Body of pancreas (tissue), 4 donors: ENCODE data around the gene CFHR4. TPM values are rescaled to one million over a fixed set of nuclear protein-coding genes. Genes with fewer than 3 reads are reported as not detected.

Source experiments
- ATAC-seq: fragments of 150-250 bp; one replicate; pipeline ENCODE4 v1.9.1; 2016
- DNase-seq, 4 donors: peaks; one replicate each; pipeline ENCODE4 v3.0.0-alpha.2; 2019
- H3K27ac ChIP-seq, 4 donors: fragments of 200-600 bp; sonication (generic); 1 replicate in 3 of 4; 2 replicates in 1 of 4; pipeline versions ENCODE4 v1.5.1 to v1.6.1; 2016 to 2019; ENCODE audit warnings: mild to moderate bottlenecking in 1 of 4, mixed read lengths in 1 of 4, moderate library complexity in 1 of 4
- H3K27me3 ChIP-seq, 2 donors: fragments of 200-600 bp; sonication (generic); one replicate each; pipeline ENCODE4 v1.6.0; 2016; ENCODE audit warnings: mild to moderate bottlenecking in 1 of 2
- H3K36me3 ChIP-seq, 2 donors: fragments of 200-600 bp; sonication (generic); replicated peaks in 1 of 2; 2 replicates each; pipeline ENCODE4 v1.5.1; 2016; ENCODE audit warnings: low read depth in 2 of 2; ENCODE audit not compliant: insufficient read depth in 1 of 2
- H3K4me1 ChIP-seq: fragments of 200-600 bp; sonication (generic); one replicate; pipeline ENCODE4 v1.6.0; 2016
- H3K4me3 ChIP-seq, 2 donors: fragments of 200-600 bp; sonication (generic); 1 replicate in 1 of 2; 2 replicates in 1 of 2; pipeline ENCODE4 v1.5.1; 2016 to 2019
- H3K9me3 ChIP-seq, 3 donors: fragments of 200-600 bp; sonication (generic); 1 replicate in 2 of 3; 2 replicates in 1 of 3; pipeline ENCODE4 v1.5.1; 2016
- POLR2A ChIP-seq, 3 donors: fragments of 450-650 bp; IDR thresholded peaks; one replicate each; pipeline ENCODE4 v1.6.1; 2016; ENCODE audit warnings: antibody characterized with exemption in 3 of 3, mild to moderate bottlenecking in 2 of 3
- WGBS, 2 donors: methylation state at CpG; one replicate each; pipeline ENCODE4 v1.1.5; 2017; 5-methylcytosine and 5-hydroxymethylcytosine counted together
- intact Hi-C: fragments of 100-400 bp; cut with DNase I; formaldehyde crosslinking; loops from one replicate; pipeline ENCODE4 v1.15.1; 2023
- total RNA-seq, 2 donors: library from RNA; depleted of rRNA; stranded (reverse); fragments of >200 nt; gene quantifications; one replicate each; pipeline ENCODE4 v1.1.0, GENCODE V29; 2016
- TF ChIP-seq, protein P1 (sequence below), 7 experiments: fragments of 450-650 bp in 4 of 7; fragments of 200-600 bp in 3 of 7; sonication (generic) in 3 of 7; IDR thresholded peaks; one replicate each; pipeline ENCODE4 v1.5.1; 2016 to 2019; ENCODE audit warnings: antibody characterized with exemption in 7 of 7

The CFHR4 gene
- total RNA-seq, 2 donors from 2014 or later = not detected

DNA sequence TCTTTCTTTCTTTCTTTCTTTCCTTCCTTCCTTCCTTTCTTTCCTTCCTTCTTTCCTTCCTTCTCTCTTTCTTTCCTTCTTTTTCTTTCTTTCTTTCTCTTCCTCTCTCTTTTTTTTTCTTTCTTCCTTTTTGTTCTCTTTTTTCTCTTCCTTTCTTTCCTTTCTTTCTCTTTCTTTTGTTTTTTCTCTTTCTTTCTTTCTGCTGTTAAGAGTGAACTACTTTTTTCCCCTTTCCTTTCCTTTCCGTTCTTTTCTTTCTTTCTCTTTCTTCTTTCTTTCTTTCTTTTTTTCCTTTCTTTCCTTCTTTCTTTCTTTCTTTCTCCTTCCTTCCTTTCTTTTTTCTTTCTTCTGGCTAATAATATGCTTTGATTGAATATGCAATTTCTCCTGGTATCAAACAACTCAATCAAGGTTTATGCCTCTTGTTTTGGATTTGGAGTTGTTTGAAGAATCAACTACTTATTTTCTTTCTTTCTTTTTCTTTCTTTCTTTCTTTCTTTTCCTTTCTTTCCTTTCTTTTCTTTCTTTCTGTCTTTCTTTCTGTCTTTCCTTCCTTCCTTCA lies 27.4 kb upstream of the CFHR4 start:
- no peak for TF ChIP-seq POLR2A (IDR thresholded peaks at IDR 0.05)
- TF ChIP-seq, protein P1, sequence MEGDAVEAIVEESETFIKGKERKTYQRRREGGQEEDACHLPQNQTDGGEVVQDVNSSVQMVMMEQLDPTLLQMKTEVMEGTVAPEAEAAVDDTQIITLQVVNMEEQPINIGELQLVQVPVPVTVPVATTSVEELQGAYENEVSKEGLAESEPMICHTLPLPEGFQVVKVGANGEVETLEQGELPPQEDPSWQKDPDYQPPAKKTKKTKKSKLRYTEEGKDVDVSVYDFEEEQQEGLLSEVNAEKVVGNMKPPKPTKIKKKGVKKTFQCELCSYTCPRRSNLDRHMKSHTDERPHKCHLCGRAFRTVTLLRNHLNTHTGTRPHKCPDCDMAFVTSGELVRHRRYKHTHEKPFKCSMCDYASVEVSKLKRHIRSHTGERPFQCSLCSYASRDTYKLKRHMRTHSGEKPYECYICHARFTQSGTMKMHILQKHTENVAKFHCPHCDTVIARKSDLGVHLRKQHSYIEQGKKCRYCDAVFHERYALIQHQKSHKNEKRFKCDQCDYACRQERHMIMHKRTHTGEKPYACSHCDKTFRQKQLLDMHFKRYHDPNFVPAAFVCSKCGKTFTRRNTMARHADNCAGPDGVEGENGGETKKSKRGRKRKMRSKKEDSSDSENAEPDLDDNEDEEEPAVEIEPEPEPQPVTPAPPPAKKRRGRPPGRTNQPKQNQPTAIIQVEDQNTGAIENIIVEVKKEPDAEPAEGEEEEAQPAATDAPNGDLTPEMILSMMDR (IDR thresholded peaks at IDR 0.05) = no peak
- no peak overlapping the region for H3K4me3 ChIP-seq
- DNase-seq = no peak
- no peaks in the 10 kb centered on the region for H3K4me1 ChIP-seq
- no peaks in the 10 kb centered on the region for H3K36me3 ChIP-seq
- WGBS, 2 donors = 84 to 100% methylated on average over 1 of the region's 1 CpG
- ATAC-seq = no peak
- intact Hi-C loops = no loop called here
- no peak overlapping the region for H3K27ac ChIP-seq
- H3K27me3 ChIP-seq = no peaks in the 10 kb centered on the region
- no peaks in the 10 kb centered on the region for H3K9me3 ChIP-seq

DNA sequence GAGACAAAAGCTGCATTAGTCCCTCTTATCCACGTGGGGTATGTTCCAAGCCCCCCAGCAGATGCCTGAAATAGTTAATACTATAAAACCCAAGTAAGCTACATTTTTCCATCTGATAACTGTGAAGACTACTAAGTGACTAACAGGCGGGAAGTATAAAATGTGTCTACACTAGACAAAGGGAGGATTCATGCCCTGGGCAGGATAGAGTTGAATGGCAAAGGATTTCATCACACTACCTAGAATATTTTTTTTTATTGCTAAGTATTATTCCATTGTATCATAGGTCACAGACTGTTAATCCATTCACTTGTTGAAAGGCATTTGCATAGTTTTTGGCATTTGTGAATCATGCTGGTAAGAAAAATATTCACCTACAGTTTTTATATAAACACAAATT lies 26.4 kb upstream of the CFHR4 start:
- ATAC-seq (no peak), DNase-seq (no peak)
- TF ChIP-seq, protein P1 (IDR thresholded peaks at IDR 0.05) = no peak
- no peak for TF ChIP-seq POLR2A (IDR thresholded peaks at IDR 0.05)
- Histone ChIP-seq H3K4me1 (no peaks in the 10 kb centered on the region), H3K9me3 (no peaks in the 10 kb centered on the region), H3K4me3 (no peak overlapping the region), H3K27me3 (no peaks in the 10 kb centered on the region), H3K36me3 (no peaks in the 10 kb centered on the region), H3K27ac (no peak overlapping the region)
- 20 to 27% methylated on average over 2 of the region's 2 CpGs for WGBS, 2 donors
- intact Hi-C loops = no loop called here

DNA sequence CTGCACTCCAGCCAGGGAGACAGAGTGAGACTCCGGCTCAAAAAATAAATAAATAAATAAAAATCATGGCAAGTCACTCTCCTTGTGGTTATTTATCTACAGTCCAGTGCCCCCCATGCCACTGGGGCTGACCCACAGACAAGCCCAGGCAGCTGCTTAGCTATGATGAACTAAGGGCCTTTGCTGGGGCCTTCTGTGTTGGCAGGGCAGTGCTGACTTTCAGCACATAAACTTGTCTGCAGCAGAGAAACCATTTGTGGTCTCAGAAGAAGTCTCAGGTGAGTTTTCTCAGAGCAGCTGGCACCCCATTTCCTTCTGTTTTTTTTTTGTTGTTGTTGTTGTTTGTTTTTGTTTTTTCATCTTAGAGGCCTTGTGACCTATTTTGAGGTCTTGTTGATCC lies 20.9 kb upstream of the CFHR4 start:
- intact Hi-C loops = no loop called here
- ATAC-seq = no peak

DNA sequence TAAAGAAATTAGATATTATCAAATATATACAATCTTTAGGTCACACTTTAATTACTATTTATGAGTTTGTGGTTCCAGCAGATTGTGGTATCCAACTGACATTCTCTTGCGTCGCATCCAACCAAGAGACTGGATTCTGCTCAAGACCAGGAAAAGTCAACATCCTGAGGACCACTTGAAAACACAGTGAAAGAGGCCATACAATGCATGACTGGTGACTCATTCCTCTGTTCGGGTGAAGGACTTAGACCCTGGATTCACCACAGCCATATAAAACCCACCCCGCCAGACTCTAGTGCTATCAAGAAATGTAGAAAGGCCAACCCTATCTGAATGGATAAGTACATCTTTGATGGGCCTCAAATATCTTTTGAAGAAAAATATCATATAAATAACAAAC lies 14.5 kb upstream of the CFHR4 start:
- Histone ChIP-seq H3K4me3 (no peak overlapping the region), H3K27me3 (no peaks in the 10 kb centered on the region), H3K9me3 (no peaks in the 10 kb centered on the region), H3K4me1 (no peaks in the 10 kb centered on the region), H3K27ac (no peak overlapping the region), H3K36me3 (no peaks in the 10 kb centered on the region)
- ATAC-seq (no peak), DNase-seq (no peak)
- TF ChIP-seq, protein P1 (IDR thresholded peaks at IDR 0.05) = no peak
- no peak for TF ChIP-seq POLR2A (IDR thresholded peaks at IDR 0.05)
- intact Hi-C loops = no loop called here
- 83 to 85% methylated on average over 4 of the region's 4 CpGs for WGBS, 2 donors

More for the DNA sequence above, 20.9 kb upstream of the CFHR4 start:
- no peak for DNase-seq
- Histone ChIP-seq H3K36me3 (no peaks in the 10 kb centered on the region), H3K27me3 (no peaks in the 10 kb centered on the region), H3K9me3 (no peaks in the 10 kb centered on the region), H3K4me3 (no peak overlapping the region), H3K27ac (no peak overlapping the region), H3K4me1 (no peaks in the 10 kb centered on the region)
- TF ChIP-seq, protein P1 (IDR thresholded peaks at IDR 0.05) = no peak
- TF ChIP-seq POLR2A (IDR thresholded peaks at IDR 0.05) = no peak
- 88 to 100% methylated on average over 1 of the region's 1 CpG for WGBS, 2 donors

DNA sequence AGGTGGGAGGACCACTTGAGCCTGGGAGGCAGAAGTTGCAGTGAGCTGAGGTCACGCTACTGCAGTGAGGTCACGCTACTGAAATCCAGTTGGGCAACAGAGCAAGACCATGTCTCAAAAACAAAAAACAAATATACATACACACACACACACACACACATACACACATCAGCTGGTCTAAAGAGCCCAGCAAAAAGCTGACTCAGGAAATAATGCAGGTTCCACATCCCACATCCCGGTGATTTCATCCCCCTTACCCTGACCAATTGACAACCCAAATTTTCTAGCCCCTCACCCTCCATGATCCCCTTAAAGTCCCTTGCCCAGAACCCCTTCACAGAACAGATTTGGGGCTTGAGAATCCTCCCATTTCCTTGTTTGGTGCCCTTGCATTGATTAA lies 11.9 kb upstream of the CFHR4 start:
- Histone ChIP-seq H3K27ac (no peak overlapping the region), H3K9me3 (no peaks in the 10 kb centered on the region), H3K4me3 (no peak overlapping the region), H3K27me3 (no peaks in the 10 kb centered on the region), H3K36me3 (no peaks in the 10 kb centered on the region), H3K4me1 (no peaks in the 10 kb centered on the region)
- TF ChIP-seq, protein P1 (IDR thresholded peaks at IDR 0.05) = no peak
- TF ChIP-seq POLR2A (IDR thresholded peaks at IDR 0.05) = no peak
- no peak for DNase-seq
- no peak for ATAC-seq
- WGBS, 2 donors = 85 to 99% methylated on average over 3 of the region's 3 CpGs
- intact Hi-C loops = no loop called here
